EH (cell line): Measurements from ENCODE around the gene PCCA.
A peak's percentile ranks its signal among the peaks of the same experiment; 100 is the strongest.
"Not testable (repeated sequence)": the region's sequence is repeated elsewhere in the genome, so short reads cannot be mapped to it uniquely, and the experiment has no call there.

Experiments
- DNase-seq: peaks from one replicate; pipeline ENCODE4 v3.0.0-alpha.2; 2015; ENCODE audit warnings: low read depth

PCCA gene

GRCh38 chr13:100362781-100363180, 273.9 kb downstream of the PCCA start:
- DNase-seq = peak; percentile 8

- peak; percentile 83 for DNase-seq
Observed at GRCh38 chr13:100363285-100363711, 274.4 kb downstream of the PCCA start.

GRCh38 chr13:100363874-100364273, 275.0 kb downstream of the PCCA start:
- DNase-seq = peak; percentile 77

- peak; percentile 3 for DNase-seq
Observed at GRCh38 chr13:100364591-100364990, 275.7 kb downstream of the PCCA start.

- DNase-seq = peak; percentile 3
Observed at GRCh38 chr13:100365680-100366079, 276.8 kb downstream of the PCCA start.

- DNase-seq = no peak
Observed at GRCh38 chr13:100378533-100378932, 289.6 kb downstream of the PCCA start.

- peak; percentile 6 for DNase-seq
Observed at GRCh38 chr13:100381595-100382224, 292.8 kb downstream of the PCCA start.

GRCh38 chr13:100382785-100383184, 293.9 kb downstream of the PCCA start:
- DNase-seq = peak; percentile 72

- DNase-seq = no peak
Observed at GRCh38 chr13:100387416-100387815, 298.5 kb downstream of the PCCA start.

- not testable (repeated sequence) for DNase-seq
Observed at GRCh38 chr13:100388150-100388549, 299.3 kb downstream of the PCCA start.

- DNase-seq = no peak
Observed at GRCh38 chr13:100388923-100389322, 300.0 kb downstream of the PCCA start.

GRCh38 chr13:100389617-100390016, 300.7 kb downstream of the PCCA start:
- no peak for DNase-seq

GRCh38 chr13:100392709-100393630, 304.1 kb downstream of the PCCA start:
- DNase-seq = peak; percentile 100

- peak; percentile 95 for DNase-seq
Observed at GRCh38 chr13:100394005-100394695, 305.3 kb downstream of the PCCA start.

- DNase-seq = no peak
Observed at GRCh38 chr13:100395698-100396373, 306.9 kb downstream of the PCCA start.

GRCh38 chr13:100396776-100397175, 307.9 kb downstream of the PCCA start:
- DNase-seq = no peak

- no peak for DNase-seq
Observed at GRCh38 chr13:100397627-100398026, 308.7 kb downstream of the PCCA start.

GRCh38 chr13:100398360-100398759, 309.5 kb downstream of the PCCA start:
- DNase-seq = no peak

GRCh38 chr13:100399455-100399854, 310.6 kb downstream of the PCCA start:
- DNase-seq = no peak

- DNase-seq = no peak
Observed at GRCh38 chr13:100403675-100404074, 314.8 kb downstream of the PCCA start.

- no peak for DNase-seq
Observed at GRCh38 chr13:100409132-100409531, 320.2 kb downstream of the PCCA start.

GRCh38 chr13:100423375-100423774, 334.5 kb downstream of the PCCA start:
- DNase-seq = peak; percentile 15
